Hippocampal formation (tissue), 2 donors: ENCODE results near the gene SLC35F6.

Source experiments
- DNase-seq, 2 donors: peaks; one replicate each; lab custom pipeline; 2025; lab: John Stamatoyannopoulos, UW

SLC35F6 gene

GRCh38 chr2:26764078-26764887 lies at the start of gene SLC35F6:
Gene SLC35F6 (plus strand): TSS chr2:26764284. CDS start chr2:26764350, 66 bp downstream.
- peak; percentile 60 to 67 for DNase-seq

GRCh38 chr2:26715528-26716270 lies 48.4 kb upstream of the SLC35F6 start:
- no peak for DNase-seq

- DNase-seq = no peak
Observed at GRCh38 chr2:26716340-26716739, 47.7 kb upstream of the SLC35F6 start.

GRCh38 chr2:26716769-26717168 lies 47.3 kb upstream of the SLC35F6 start:
- DNase-seq = no peak

- DNase-seq = no peak
Observed at GRCh38 chr2:26717362-26717761, 46.7 kb upstream of the SLC35F6 start.

- no peak for DNase-seq
Observed at GRCh38 chr2:26718949-26719686, 45.0 kb upstream of the SLC35F6 start.

- DNase-seq = no peak
Observed at GRCh38 chr2:26720322-26721114, 43.6 kb upstream of the SLC35F6 start.

- DNase-seq = no peak
Observed at GRCh38 chr2:26721115-26722032, 42.7 kb upstream of the SLC35F6 start.

GRCh38 chr2:26722328-26722727 lies 41.8 kb upstream of the SLC35F6 start:
- DNase-seq = no peak

GRCh38 chr2:26722911-26723310 lies 41.2 kb upstream of the SLC35F6 start:
- no peak for DNase-seq

- no peak for DNase-seq
Observed at GRCh38 chr2:26723475-26723874, 40.6 kb upstream of the SLC35F6 start.

GRCh38 chr2:26723991-26724750 lies 39.9 kb upstream of the SLC35F6 start:
- no peak for DNase-seq

GRCh38 chr2:26724784-26725520 lies 39.1 kb upstream of the SLC35F6 start:
- no peak for DNase-seq

GRCh38 chr2:26725521-26725820 lies 38.6 kb upstream of the SLC35F6 start:
- no peak for DNase-seq

GRCh38 chr2:26726228-26726627 lies 37.9 kb upstream of the SLC35F6 start:
- no peak for DNase-seq

GRCh38 chr2:26727641-26728561 lies 36.2 kb upstream of the SLC35F6 start:
- DNase-seq = no peak

GRCh38 chr2:26729311-26729710 lies 34.8 kb upstream of the SLC35F6 start:
- no peak for DNase-seq
